ENCODE measurements around the gene ATG3.

The ATG3 gene

GRCh38 chr3:112605285-112605684 is 43.5 kb upstream of the ATG3 start:
- no peaks in the 10 kb centered on the region for H3K9me3 ChIP-seq (replicated peaks in 1 of 2; ENCODE audit: control insufficient read depth in 2 of 2, insufficient read depth in 1 of 2, low read depth in 1 of 2, low read length in 2 of 2)
- DNase-seq (ENCODE audit: low spot score) = no peak
- H3K4me3 ChIP-seq (ENCODE audit: low read length in 2 of 2) = peak overlapping the region in 1 of 2 donors; percentile 30
- WGBS, 2 donors (ENCODE audit: extremely low coverage in 2 of 2, insufficient read length in 2 of 2, insufficient replicate concordance in 1 of 2) = no CpG with 5 or more reads among the region's 9 CpGs
- no peak overlapping the region for H2BK120ac ChIP-seq (ENCODE audit: low read depth, low read length)
- H3K4me2 ChIP-seq (ENCODE audit: insufficient read depth, low read length, poor library complexity, severe bottlenecking) = no peak overlapping the region
- H3K36me3 ChIP-seq (replicated peaks in 1 of 2; ENCODE audit: control insufficient read depth in 2 of 2, insufficient read depth in 2 of 2, low read length in 2 of 2) = peaks cover 0 to 41% of the 10 kb centered on the region in 2 donors
- no peaks in the 10 kb centered on the region for H3K27me3 ChIP-seq (ENCODE audit: control insufficient read depth in 3 of 3, insufficient read depth in 3 of 3, low read depth in 1 of 3, low read length in 3 of 3)
- no peak overlapping the region for H2BK5ac ChIP-seq (ENCODE audit: low read length)
- no peak overlapping the region for H3K27ac ChIP-seq (replicated peaks; ENCODE audit: low read length)
- H2BK12ac ChIP-seq (ENCODE audit: low read length) = no peak overlapping the region
- no peak overlapping the region for H3K14ac ChIP-seq (ENCODE audit: low read length)
- no peak overlapping the region for H2BK15ac ChIP-seq (ENCODE audit: low read length)
- no peak overlapping the region for H2AK5ac ChIP-seq (ENCODE audit: low read depth, low read length)
- no peak overlapping the region for H3K9ac ChIP-seq (ENCODE audit: low read depth, low read length, poor library complexity)
- no peak overlapping the region for H3K18ac ChIP-seq (ENCODE audit: low read length)
- no peaks in the 10 kb centered on the region for H3K79me1 ChIP-seq (ENCODE audit: low read depth, low read length)
- H3K23ac ChIP-seq (ENCODE audit: low read depth, low read length, poor library complexity) = no peak overlapping the region
- H3K4me1 ChIP-seq (ENCODE audit: control insufficient read depth in 2 of 2, insufficient read depth in 1 of 2, low read depth in 1 of 2, low read length in 2 of 2) = peaks cover 2 to 33% of the 10 kb centered on the region in 2 donors
- H3K4ac ChIP-seq (ENCODE audit: low read length) = no peak overlapping the region
- no peak overlapping the region for H4K8ac ChIP-seq (ENCODE audit: low read depth, low read length)
- H2AFZ ChIP-seq (ENCODE audit: low read length) = peak overlapping the region; percentile 68
- no peak overlapping the region for H4K91ac ChIP-seq (ENCODE audit: low read depth, low read length, poor library complexity)

DNA sequence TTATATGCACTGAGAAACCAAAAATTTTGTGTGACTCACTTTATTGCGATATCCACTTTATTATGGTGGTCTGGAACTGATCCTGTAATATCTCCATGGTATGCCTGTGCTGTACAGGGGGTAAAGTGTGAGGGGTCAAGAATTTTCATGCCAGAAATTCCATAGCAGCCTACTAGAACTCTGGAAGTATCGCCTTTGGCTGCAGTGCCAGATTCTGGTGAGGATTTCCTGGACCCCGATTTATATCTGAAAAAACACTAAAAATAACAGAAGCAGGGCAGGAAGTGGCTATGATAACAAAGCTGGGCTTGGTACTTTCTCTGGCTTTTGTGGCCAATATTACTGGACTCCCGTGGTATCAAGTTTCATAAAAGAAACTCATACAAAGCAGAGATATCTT is 42.8 kb upstream of the ATG3 start:
- Histone ChIP-seq H3K14ac (ENCODE audit: low read length) (no peak overlapping the region), H4K8ac (ENCODE audit: low read depth, low read length) (no peak overlapping the region), H2AFZ (ENCODE audit: low read length) (peak overlapping the region; percentile 67), H2BK15ac (ENCODE audit: low read length) (no peak overlapping the region), H2BK5ac (ENCODE audit: low read length) (no peak overlapping the region), H3K9me3 (replicated peaks in 1 of 2; ENCODE audit: control insufficient read depth in 2 of 2, insufficient read depth in 1 of 2, low read depth in 1 of 2, low read length in 2 of 2) (no peaks in the 10 kb centered on the region), H2BK12ac (ENCODE audit: low read length) (no peak overlapping the region), H3K23ac (ENCODE audit: low read depth, low read length, poor library complexity) (no peak overlapping the region), H2AK5ac (ENCODE audit: low read depth, low read length) (no peak overlapping the region), H2BK120ac (ENCODE audit: low read depth, low read length) (no peak overlapping the region), H3K27ac (replicated peaks; ENCODE audit: low read length) (no peak overlapping the region), H3K9ac (ENCODE audit: low read depth, low read length, poor library complexity) (no peak overlapping the region), H3K79me1 (ENCODE audit: low read depth, low read length) (no peaks in the 10 kb centered on the region), H3K4ac (ENCODE audit: low read length) (no peak overlapping the region), H3K18ac (ENCODE audit: low read length) (no peak overlapping the region), H3K4me3 (ENCODE audit: low read length in 2 of 2) (no peak overlapping the region), H3K4me2 (ENCODE audit: insufficient read depth, low read length, poor library complexity, severe bottlenecking) (no peak overlapping the region), H3K36me3 (replicated peaks in 1 of 2; ENCODE audit: control insufficient read depth in 2 of 2, insufficient read depth in 2 of 2, low read length in 2 of 2) (peaks cover 0 to 33% of the 10 kb centered on the region in 2 donors), H3K27me3 (ENCODE audit: control insufficient read depth in 3 of 3, insufficient read depth in 3 of 3, low read depth in 1 of 3, low read length in 3 of 3) (no peaks in the 10 kb centered on the region), H3K4me1 (ENCODE audit: control insufficient read depth in 2 of 2, insufficient read depth in 1 of 2, low read depth in 1 of 2, low read length in 2 of 2) (peaks cover 0 to 30% of the 10 kb centered on the region in 2 donors), H4K91ac (ENCODE audit: low read depth, low read length, poor library complexity) (no peak overlapping the region)
- DNase-seq (ENCODE audit: low spot score) = no peak
- WGBS, 2 donors (ENCODE audit: extremely low coverage in 2 of 2, insufficient read length in 2 of 2, insufficient replicate concordance in 1 of 2) = no CpG with 5 or more reads among the region's 4 CpGs

GRCh38 chr3:112602217-112602838 is 40.6 kb upstream of the ATG3 start:
- H3K36me3 ChIP-seq (replicated peaks in 1 of 2; ENCODE audit: control insufficient read depth in 2 of 2, insufficient read depth in 2 of 2, low read length in 2 of 2) = peaks cover 0 to 24% of the 10 kb centered on the region in 2 donors

DNA sequence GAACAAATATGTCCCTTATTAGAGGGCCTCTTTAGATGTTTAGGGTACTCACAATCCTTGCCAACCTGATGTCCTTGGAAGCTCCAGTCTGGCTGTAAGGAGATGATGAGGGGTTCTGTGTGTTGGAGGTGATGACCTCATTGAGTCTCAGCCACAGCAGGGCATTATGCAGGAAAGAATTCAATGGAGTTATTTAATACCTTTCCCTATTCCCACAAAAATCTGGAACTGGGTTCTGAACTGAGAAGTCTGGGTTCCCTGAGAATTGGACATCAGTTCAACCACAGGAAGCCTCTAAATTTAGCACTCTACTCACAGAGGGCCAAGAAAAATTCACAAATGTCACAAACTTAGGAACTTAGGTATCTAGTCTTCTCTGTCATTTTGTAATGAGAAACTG is 37.0 kb upstream of the ATG3 start:
- no peak overlapping the region for H3K9ac ChIP-seq (ENCODE audit: low read depth, low read length, poor library complexity)
- DNase-seq (ENCODE audit: low spot score) = no peak
- peaks cover 0 to 24% of the 10 kb centered on the region in 2 donors for H3K36me3 ChIP-seq (replicated peaks in 1 of 2; ENCODE audit: control insufficient read depth in 2 of 2, insufficient read depth in 2 of 2, low read length in 2 of 2)
- H2BK120ac ChIP-seq (ENCODE audit: low read depth, low read length) = no peak overlapping the region
- no peaks in the 10 kb centered on the region for H3K79me1 ChIP-seq (ENCODE audit: low read depth, low read length)
- no peak overlapping the region for H3K14ac ChIP-seq (ENCODE audit: low read length)
- no peak overlapping the region for H2AFZ ChIP-seq (ENCODE audit: low read length)
- no peak overlapping the region for H2AK5ac ChIP-seq (ENCODE audit: low read depth, low read length)
- no peaks in the 10 kb centered on the region for H3K27me3 ChIP-seq (ENCODE audit: control insufficient read depth in 3 of 3, insufficient read depth in 3 of 3, low read depth in 1 of 3, low read length in 3 of 3)
- no peak overlapping the region for H3K4me2 ChIP-seq (ENCODE audit: insufficient read depth, low read length, poor library complexity, severe bottlenecking)
- H4K91ac ChIP-seq (ENCODE audit: low read depth, low read length, poor library complexity) = no peak overlapping the region
- H2BK12ac ChIP-seq (ENCODE audit: low read length) = no peak overlapping the region
- no peak overlapping the region for H4K8ac ChIP-seq (ENCODE audit: low read depth, low read length)
- H3K23ac ChIP-seq (ENCODE audit: low read depth, low read length, poor library complexity) = no peak overlapping the region
- no peak overlapping the region for H2BK15ac ChIP-seq (ENCODE audit: low read length)
- H3K4me3 ChIP-seq (ENCODE audit: low read length in 2 of 2) = no peak overlapping the region
- no peak overlapping the region for H3K18ac ChIP-seq (ENCODE audit: low read length)
- H3K4ac ChIP-seq (ENCODE audit: low read length) = no peak overlapping the region
- H3K9me3 ChIP-seq (replicated peaks in 1 of 2; ENCODE audit: control insufficient read depth in 2 of 2, insufficient read depth in 1 of 2, low read depth in 1 of 2, low read length in 2 of 2) = peaks cover 0 to 6% of the 10 kb centered on the region in 2 donors
- H2BK5ac ChIP-seq (ENCODE audit: low read length) = no peak overlapping the region
- H3K4me1 ChIP-seq (ENCODE audit: control insufficient read depth in 2 of 2, insufficient read depth in 1 of 2, low read depth in 1 of 2, low read length in 2 of 2) = no peaks in the 10 kb centered on the region
- no peak overlapping the region for H3K27ac ChIP-seq (replicated peaks; ENCODE audit: low read length)

More at GRCh38 chr3:112602217-112602838, 40.6 kb upstream of the ATG3 start:
- no peak overlapping the region for H2AFZ ChIP-seq (ENCODE audit: low read length)
- no peak overlapping the region for H3K9ac ChIP-seq (ENCODE audit: low read depth, low read length, poor library complexity)
- H3K27me3 ChIP-seq (ENCODE audit: control insufficient read depth in 3 of 3, insufficient read depth in 3 of 3, low read depth in 1 of 3, low read length in 3 of 3) = no peaks in the 10 kb centered on the region
- H3K23ac ChIP-seq (ENCODE audit: low read depth, low read length, poor library complexity) = no peak overlapping the region
- H4K91ac ChIP-seq (ENCODE audit: low read depth, low read length, poor library complexity) = no peak overlapping the region
- DNase-seq (ENCODE audit: low spot score) = no peak
- no peak overlapping the region for H2BK5ac ChIP-seq (ENCODE audit: low read length)
- H3K27ac ChIP-seq (replicated peaks; ENCODE audit: low read length) = no peak overlapping the region
- no peak overlapping the region for H4K8ac ChIP-seq (ENCODE audit: low read depth, low read length)
- H2BK12ac ChIP-seq (ENCODE audit: low read length) = no peak overlapping the region
- no peak overlapping the region for H3K14ac ChIP-seq (ENCODE audit: low read length)
- H2AK5ac ChIP-seq (ENCODE audit: low read depth, low read length) = no peak overlapping the region
- no peak overlapping the region for H3K4ac ChIP-seq (ENCODE audit: low read length)
- H3K4me3 ChIP-seq (ENCODE audit: low read length in 2 of 2) = no peak overlapping the region
- no peak overlapping the region for H2BK120ac ChIP-seq (ENCODE audit: low read depth, low read length)
- H3K18ac ChIP-seq (ENCODE audit: low read length) = no peak overlapping the region
- no peaks in the 10 kb centered on the region for H3K79me1 ChIP-seq (ENCODE audit: low read depth, low read length)
- no peak overlapping the region for H2BK15ac ChIP-seq (ENCODE audit: low read length)
- H3K4me1 ChIP-seq (ENCODE audit: control insufficient read depth in 2 of 2, insufficient read depth in 1 of 2, low read depth in 1 of 2, low read length in 2 of 2) = peaks cover 0 to 23% of the 10 kb centered on the region in 2 donors
- no peak overlapping the region for H3K4me2 ChIP-seq (ENCODE audit: insufficient read depth, low read length, poor library complexity, severe bottlenecking)
- H3K9me3 ChIP-seq (replicated peaks in 1 of 2; ENCODE audit: control insufficient read depth in 2 of 2, insufficient read depth in 1 of 2, low read depth in 1 of 2, low read length in 2 of 2) = no peaks in the 10 kb centered on the region
